ENCODE measurements around the gene DAND5.

Gene DAND5, protein sequence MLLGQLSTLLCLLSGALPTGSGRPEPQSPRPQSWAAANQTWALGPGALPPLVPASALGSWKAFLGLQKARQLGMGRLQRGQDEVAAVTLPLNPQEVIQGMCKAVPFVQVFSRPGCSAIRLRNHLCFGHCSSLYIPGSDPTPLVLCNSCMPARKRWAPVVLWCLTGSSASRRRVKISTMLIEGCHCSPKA

DNA sequence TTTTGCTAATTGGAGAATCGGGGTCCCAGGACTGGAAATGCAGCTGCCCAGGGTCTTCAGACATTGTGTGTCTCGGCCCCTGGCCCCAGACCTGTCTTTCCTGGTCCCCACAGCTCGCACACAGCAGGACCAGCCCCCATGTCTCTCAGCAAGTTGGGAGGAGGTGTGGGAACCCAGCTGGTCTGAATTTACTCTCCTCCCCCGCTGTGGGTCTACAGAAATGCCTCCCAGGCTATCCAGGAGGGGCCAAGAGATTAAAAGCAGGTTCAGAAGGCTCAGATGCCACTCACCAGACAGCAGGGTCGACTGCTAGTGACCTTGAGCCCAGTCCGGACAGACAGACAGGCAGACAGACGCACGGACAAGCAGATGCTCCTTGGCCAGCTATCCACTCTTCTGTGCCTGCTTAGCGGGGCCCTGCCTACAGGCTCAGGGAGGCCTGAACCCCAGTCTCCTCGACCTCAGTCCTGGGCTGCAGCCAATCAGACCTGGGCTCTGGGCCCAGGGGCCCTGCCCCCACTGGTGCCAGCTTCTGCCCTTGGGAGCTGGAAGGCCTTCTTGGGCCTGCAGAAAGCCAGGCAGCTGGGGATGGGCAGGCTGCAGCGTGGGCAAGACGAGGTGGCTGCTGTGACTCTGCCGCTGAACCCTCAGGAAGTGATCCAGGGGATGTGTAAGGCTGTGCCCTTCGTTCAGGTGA is at the start of gene DAND5:
TSS of gene DAND5 (plus strand) at position 285 of the 697 bp plus-strand sequence. CDS start at position 370, 85 bp downstream.
- DNase-seq = peak; percentile 43

DNA sequence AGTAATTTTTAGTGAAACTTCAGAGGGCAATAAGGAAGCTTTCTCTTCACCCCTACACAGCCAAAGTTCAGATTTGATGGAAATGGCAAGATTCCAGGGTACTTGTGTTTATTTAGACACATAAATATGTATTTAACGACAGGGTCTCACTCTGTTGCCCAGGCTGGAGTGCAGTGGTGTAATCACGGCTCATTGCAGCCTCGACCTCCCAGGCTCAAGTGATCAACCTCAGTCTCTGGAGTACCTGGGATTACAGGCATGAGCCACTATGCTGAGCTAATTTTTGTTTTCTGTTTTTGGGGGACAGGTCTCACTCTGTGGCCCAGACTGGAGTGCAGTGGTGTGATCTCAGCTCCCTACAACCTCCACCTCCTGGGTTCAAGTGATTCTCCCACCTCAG is 48.3 kb upstream of the DAND5 start:
- DNase-seq = no peak

DNA sequence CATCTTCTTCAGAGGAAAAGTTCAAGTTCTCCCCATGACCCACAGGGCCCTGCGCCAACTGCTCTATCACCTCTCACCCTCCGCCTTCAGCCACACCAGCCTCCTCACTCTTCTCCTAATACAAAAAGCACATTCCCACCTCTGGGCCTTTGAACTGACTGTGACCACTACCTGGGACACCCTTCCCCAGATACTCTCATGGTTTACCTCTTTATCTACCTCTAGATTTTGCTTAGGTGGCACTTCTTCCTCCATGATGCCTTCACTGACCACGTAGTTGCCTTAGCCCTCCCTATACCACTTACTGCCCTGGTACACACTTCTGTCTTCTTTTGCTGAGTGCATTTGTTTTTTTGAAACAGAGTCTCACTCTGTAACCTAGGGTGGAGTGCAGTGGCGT is 46.4 kb upstream of the DAND5 start:
- no peak for DNase-seq

DNA sequence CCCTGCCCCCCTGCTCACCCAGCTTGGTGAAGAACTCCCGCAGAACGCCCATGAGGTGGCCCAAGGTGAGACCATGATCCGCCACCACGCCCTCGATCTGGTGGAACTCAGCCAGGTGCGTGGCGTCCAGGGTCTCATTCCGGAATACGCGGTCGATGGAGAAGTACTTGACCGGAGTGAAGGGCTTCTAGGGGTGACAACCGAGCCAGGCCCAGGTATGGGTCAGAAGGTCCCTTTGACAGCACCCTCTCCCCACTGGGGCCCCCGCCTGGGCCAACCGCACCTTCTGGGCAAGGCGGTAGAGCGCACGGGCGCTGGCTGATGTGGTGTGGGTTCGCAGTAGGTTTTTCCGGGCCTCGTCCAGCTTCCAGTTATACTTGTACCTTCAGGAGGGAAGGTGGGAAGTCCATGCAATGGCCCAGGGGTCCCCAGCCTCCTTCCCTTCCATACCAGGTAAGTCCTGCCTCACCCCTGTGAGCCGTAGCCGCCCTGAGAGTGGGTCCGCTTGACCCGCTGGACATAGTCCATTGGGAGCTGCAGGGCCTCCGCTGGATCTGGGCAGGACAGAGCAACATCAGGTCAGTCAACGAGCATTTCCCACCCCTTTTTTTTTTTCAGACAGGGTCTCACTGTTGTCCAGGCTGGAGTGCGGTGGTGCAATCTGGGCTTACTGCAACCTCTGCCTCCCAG is 44.6 kb upstream of the DAND5 start:
- no peak for DNase-seq

DNA sequence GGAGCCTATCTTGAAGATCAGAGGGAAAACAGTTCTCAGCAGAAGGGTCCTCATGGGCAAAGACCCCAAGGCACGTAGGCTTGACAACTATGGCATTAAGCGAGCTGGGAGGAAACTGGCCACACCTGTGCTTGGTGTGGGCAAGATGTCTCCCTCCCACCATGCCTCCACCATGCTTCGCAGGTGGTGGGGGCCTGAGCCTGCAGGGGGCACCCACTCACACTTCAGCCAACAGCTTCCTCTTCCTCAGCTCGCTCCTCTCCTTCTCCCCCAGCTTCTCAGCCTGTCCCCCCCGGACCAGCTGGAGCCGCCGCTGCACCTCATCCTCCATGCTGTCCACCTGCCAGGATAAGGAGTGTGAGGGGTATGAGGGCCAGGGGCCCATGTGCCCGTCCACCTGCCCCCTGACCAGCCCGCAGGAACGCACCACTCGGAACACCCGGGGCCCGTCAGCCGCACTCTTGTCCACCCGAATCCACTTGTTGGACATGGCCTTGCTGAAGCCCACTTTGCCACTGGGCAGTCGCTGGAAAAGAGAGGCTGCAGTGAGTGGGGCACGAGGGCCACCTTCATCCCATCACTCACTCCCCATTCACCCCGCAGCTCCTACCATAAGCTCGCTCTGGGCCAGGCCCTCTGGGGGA is 39.3 kb upstream of the DAND5 start:
- peak; percentile 66 for DNase-seq

DNA sequence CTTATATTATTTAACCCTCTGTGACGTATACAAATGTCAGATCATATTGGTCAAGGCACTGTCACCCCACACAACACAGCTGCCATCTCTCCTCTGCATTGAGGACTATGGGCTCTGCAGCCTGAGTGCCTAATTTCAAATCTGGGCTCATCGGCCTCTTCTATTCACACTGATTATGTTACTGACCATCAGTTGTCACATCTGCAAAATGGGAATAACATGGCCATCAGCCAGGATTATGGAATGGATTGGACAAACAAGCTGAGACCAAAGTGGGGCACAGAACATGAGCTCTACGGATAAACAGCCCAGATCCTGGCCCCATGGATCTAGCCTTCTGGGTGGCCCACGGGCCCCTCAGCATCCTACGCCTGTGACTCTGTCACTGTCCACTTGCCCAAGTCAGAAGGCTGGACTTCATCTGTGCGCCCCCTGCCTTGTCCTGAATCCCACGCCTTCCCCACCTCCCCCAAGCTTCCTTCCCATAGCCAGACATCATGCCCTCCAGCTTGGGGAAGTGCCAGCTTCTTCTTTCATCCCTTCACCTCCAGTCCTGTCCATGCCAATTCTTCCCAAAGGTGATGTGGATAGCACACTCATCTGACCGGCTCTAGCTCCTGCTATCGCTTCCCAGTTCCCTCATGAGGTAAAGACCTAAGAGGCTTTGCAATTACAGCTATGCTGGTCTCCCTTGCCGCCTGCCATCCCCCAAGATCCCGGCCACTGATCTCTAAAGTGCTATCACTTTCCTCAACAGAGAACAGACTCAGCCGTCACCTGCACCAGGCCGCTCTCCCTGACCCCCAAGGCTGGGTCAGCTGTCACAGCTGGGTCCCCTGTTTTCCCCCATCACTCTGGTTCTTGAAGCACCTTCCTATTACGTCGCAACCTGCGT is 36.7 kb upstream of the DAND5 start:
- peak; percentile 40 for DNase-seq

DNA sequence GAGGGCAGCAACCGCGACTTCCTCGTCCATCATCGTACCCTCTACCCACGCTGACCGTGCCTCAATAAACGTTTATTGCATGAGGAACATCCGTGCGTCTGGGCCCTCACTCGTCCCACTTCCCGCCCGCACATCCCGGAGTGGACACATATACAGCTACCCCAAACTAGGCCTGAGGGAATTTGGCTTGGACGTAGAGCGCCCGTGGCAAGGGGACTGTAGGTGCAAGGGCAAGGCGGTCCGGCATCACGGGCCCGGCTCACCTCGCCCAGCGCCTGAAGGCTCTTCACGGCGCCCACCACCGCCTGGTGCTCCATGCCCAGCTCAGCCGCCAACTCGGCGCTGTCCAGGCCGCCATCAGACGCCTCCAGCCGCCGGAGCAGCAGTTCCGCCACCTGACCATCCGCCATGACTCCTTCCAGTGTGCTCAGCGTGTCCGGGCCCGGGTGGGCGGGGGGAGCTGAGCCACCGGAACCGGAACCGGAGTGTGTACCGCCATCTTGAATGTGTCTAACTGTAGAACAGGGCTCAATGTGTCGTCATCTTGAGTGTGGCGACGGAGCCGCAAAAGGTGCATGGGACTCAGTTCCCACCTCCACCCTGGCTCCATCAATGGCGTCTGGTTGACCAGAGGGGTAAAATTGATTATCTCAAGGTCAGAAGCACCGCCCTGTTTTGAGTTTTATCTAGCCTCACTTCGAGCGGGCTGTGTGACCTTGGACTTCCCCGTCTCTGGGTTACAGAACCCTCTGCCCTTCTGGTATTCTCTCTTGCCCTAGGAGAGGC is 35.9 kb upstream of the DAND5 start, which contains the start of gene FARSA:
TSS of gene FARSA (minus strand) at position 425 of the 786 bp plus-strand sequence. CDS start at position 410, 15 bp downstream.
- peak; percentile 97 for DNase-seq

DNA sequence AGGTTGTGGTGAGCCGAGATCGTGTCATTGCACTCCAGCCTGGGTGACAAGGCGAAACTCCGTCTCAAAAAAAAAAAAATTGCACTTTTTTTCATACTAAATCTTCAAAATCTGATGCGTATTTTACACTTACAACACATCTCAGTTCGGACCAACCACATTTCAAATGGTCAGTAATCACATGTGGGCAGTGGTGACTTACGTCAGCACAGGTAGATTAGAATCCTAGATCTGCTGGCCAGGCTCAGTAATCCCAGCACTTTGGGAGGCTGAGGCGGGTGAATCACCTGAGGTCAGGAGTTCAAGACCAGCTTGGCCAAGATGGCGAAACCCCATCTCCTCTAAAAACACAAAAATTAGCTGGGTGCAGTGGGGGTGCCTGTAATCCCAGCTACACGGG is 34.3 kb upstream of the DAND5 start:
- peak; percentile 5 for DNase-seq

DNA sequence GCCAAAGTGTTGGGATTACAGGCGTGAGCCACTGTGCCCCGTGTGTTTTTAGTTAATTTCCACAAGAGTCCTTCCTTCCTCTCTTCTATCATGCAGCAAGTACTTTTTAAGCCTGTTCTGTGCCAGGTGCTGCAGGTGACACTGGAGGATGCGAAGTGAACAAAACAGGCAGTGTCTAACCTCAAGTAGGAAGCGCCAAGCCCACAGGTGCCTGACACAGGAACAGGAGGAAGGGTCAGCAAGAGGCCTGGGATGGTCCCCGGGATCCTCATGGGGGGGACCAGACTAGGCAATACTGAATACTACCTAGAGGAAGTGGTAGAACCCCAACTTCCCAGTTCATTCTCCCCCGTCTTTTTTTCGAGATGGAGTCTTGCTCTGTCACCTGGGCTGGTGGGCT is 32.8 kb upstream of the DAND5 start:
- DNase-seq = no peak

DNA sequence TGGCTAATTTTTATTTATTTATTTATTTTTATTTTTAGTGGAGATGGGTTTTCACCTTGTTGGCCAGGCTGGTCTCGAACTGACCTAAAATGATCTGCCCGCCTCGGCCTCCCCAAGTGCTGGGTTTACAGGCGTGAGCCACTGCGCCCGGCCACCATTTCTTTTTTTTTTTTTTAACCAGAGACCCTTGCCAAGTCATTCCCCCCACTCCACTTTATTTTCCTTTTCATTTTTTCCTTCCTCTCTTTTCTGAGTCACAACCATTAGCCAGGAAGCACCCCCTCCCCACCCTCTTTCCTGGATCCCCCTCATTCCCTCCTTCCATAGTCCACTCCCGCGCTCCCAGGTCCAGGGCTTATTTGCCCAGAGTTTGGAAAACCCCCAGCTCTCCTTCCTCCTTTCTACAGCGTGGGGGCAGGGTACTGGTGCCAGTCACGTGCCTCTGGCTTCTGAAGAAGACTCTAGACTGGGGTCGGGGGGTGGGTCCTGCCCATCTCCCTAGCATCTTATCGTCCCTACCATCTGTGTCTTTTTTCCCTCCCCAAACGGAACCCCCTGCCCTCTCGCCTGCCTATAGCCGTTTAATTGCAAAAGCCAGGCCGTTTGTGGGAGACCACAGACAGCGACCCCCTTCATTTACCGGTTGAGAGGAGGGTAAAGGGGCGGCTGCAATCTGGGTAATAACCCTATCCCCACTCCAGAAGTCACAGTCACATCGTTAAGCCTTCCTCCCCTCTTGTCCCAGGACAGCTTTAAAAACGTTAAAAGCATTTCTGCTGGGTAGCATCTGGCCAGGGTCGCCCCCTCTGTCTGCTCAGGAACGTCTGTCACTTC is 32.1 kb upstream of the DAND5 start:
- peak; percentile 97 for DNase-seq

DNA sequence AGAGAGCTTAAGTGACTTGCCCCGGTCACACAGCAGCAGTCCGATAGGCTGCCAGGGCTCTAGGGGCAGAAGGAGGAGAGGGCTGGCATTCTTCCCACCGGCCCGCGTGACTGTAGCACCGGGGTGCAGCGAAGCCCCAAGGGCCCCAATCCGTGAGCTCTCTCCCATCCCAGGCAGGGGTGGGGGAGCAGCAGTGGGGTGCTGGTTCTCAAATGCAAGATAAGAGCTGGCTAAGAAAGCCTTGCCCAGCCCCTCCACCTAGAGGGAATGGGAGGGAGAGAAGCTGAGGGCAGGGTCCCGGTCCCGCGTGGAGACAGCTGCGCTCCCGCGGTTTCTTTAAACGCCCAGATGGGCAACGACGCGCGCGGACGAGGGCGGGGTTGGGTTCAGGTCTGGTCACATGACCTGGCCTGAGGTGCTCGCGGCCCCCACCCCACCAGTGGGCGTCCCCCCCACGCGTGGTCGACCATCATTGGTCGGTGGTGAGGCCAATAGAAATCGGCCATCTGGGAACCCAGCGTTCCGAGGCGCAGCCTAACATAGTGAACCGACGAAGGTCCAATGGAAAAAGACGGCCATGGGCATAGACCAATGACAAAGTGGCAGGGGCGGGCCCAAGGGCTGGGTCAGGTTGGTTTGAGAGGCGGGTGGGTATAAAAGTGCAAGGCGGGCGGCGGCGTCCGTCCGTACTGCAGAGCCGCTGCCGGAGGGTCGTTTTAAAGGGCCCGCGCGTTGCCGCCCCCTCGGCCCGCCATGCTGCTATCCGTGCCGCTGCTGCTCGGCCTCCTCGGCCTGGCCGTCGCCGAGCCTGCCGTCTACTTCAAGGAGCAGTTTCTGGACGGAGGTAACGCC is 31.2 kb upstream of the DAND5 start, which contains the start of gene CALR:
TSS of gene CALR (plus strand) at position 683 of the 852 bp plus-strand sequence. CDS start at position 754, 71 bp downstream.
- peak; percentile 100 for DNase-seq

DNA sequence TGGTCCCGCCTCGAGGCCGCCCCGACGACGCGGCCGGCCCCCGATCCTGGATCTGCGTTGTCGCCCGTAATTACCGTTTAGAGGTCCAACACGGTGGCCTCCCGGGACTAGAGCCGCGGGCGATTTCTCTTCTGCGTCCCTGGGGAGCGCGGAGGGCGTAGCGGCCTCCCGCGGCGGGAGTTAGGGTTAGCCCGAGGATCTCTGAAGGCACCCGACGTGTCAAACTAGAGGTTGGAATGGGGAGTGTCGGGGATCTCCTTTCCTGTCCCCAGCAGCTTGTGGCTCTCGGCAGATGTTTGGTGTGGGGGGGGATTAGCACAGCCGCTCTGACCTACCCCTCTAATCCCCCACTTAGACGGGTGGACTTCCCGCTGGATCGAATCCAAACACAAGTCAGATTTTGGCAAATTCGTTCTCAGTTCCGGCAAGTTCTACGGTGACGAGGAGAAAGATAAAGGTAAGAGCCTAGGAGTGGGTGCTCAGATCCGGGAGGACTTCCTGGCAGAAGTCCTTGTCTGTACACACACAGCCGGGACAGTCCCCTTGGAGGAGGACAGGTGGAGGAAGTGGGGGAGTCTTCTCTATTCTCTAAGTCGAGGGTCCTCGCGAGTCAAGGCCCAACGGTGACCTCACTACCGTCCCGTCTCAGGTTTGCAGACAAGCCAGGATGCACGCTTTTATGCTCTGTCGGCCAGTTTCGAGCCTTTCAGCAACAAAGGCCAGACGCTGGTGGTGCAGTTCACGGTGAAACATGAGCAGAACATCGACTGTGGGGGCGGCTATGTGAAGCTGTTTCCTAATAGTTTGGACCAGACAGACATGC is 30.4 kb upstream of the DAND5 start:
- DNase-seq = peak; percentile 66

DNA sequence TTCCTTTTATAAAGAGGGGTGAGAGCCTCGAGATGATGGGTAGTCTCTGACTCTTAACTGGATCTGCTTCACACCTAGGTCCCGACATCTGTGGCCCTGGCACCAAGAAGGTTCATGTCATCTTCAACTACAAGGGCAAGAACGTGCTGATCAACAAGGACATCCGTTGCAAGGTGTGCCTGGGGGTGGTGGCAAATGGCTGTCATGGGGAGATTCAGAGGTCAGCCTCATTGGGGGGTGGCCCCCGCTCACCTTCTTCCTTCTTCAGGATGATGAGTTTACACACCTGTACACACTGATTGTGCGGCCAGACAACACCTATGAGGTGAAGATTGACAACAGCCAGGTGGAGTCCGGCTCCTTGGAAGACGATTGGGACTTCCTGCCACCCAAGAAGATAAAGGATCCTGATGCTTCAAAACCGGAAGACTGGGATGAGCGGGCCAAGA is 29.4 kb upstream of the DAND5 start:
- DNase-seq = no peak

DNA sequence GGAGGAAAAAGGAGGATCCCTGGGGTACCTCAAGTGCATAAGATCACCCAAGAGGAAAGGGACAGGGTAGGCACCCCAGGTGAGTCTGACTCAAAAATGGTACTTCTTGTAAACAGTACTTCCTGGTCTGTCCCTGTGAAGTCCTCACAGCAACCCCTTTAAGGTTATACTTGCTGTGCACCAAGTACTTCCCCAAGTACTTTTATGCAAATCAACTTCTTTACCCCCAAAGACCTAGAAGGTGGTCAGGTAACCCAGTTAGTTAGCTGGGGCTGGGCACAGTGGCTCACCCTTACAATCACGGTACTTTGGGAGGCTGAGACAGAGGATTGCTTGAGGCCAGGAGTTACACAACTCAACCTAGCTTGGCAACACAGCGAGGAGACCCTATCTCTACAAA is 28.5 kb upstream of the DAND5 start:
- DNase-seq = no peak

DNA sequence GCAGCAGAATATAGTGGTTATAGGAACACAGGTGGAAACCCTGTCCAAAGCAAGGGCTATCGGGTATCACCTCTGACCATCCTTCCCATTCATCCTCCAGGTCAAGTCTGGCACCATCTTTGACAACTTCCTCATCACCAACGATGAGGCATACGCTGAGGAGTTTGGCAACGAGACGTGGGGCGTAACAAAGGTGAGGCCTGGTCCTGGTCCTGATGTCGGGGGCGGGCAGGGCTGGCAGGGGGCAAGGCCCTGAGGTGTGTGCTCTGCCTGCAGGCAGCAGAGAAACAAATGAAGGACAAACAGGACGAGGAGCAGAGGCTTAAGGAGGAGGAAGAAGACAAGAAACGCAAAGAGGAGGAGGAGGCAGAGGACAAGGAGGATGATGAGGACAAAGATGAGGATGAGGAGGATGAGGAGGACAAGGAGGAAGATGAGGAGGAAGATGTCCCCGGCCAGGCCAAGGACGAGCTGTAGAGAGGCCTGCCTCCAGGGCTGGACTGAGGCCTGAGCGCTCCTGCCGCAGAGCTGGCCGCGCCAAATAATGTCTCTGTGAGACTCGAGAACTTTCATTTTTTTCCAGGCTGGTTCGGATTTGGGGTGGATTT is 25.8 kb upstream of the DAND5 start:
- no peak for DNase-seq

DNA sequence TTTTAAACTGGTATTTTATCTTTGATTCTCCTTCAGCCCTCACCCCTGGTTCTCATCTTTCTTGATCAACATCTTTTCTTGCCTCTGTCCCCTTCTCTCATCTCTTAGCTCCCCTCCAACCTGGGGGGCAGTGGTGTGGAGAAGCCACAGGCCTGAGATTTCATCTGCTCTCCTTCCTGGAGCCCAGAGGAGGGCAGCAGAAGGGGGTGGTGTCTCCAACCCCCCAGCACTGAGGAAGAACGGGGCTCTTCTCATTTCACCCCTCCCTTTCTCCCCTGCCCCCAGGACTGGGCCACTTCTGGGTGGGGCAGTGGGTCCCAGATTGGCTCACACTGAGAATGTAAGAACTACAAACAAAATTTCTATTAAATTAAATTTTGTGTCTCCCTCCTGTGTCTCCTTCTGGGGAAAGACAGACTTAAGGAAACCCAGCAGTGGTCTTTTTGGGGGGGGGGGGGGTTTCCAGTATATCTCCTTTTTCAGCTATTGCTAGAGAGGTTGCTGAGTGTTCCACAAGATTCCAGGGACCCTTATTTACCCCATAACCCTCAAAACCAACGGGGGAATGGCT is 25.2 kb upstream of the DAND5 start:
- no peak for DNase-seq

DNA sequence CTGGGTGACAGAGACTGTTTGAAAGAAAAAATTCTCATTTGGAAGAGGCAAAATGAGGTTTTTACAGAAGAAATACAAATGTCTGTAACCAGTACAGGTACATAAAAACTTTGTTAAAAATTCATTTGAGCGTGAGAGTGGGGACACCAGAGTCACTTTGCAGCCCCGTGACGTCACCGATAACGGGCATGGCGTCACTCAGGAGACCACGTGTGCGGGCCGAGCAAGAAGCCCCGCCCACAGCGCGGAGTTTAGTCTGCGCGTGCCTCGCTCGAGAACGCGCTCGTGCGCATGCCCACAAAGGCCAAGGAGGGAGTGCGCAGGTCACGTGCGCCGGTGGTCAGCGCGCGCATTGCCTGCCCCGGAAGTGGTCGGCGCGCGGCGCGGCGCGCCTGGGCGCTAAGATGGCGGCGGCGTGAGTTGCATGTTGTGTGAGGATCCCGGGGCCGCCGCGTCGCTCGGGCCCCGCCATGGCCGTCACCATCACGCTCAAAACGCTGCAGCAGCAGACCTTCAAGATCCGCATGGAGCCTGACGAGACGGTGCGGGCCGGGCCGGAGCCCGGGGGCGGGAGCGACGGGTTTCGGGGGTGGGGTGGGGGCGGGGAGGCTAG is 23.8 kb upstream of the DAND5 start, which contains the start of gene RAD23A:
TSS of gene RAD23A (plus strand) at position 384 of the 613 bp plus-strand sequence. CDS start at position 471, 87 bp downstream.
- DNase-seq = peak; percentile 99

Measured in hematopoietic multipotent progenitor cell treated with erythropoietin and hydrocortisone succinate and interleukin-3 and kit ligand, for 4 days (in vitro differentiated cells).